IMR-90 (cell line): ENCODE measurements around the gene LRRC8C. TPM values are rescaled to one million over a fixed set of nuclear protein-coding genes. Genes with fewer than 3 reads are reported as not detected.

Source experiments
- ATAC-seq: fragments of 200-7000 bp; cut with Tn5 transposase; 2 replicates; pipeline ENCODE4 v1.9.1; 2020; ENCODE audit warnings: low read depth, mild to moderate bottlenecking, moderate library complexity
- BruUV-seq: library from RNA; stranded (reverse); fragments of 400-500 nt; replicated peaks from 2 replicates; lab custom pipeline; 2021; lab: Mats Ljungman, UMichigan
- CTCF ChIA-PET: fragments of 300-600 bp; formaldehyde crosslinking; extraction: SDS; loops from one replicate; lab custom pipeline; 2021; ENCODE audit warnings: antibody characterized with exemption; lab: Yijun Ruan, JAX
- POLR2A ChIA-PET: fragments of 300-600 bp; sonication (Branson Sonifier 250); formaldehyde crosslinking; loops from one replicate; lab custom pipeline; 2022; ENCODE audit warnings: antibody characterized with exemption; ENCODE audit not compliant: unreplicated experiment; lab: Charles Lee
- DNase-seq: peaks from one replicate; pipeline ENCODE4 v3.0.0; 2013
- H2AFZ ChIP-seq: replicated peaks from 2 replicates; pipeline ENCODE3; 2013; ENCODE audit warnings: low read length, mild to moderate bottlenecking; ENCODE audit not compliant: poor library complexity
- H2AK5ac ChIP-seq: 2 replicates; pipeline ENCODE4 v1.6.1; 2013; ENCODE audit warnings: low read depth, low read length, inconsistent platforms
- H2AK9ac ChIP-seq: replicated peaks from 2 replicates; pipeline ENCODE3; 2013; ENCODE audit warnings: mild to moderate bottlenecking, low read depth, low read length, moderate library complexity; ENCODE audit not compliant: poor library complexity
- H2BK120ac ChIP-seq: 2 replicates; pipeline ENCODE4 v1.6.1; 2013; ENCODE audit warnings: low read depth, low read length, inconsistent platforms
- H2BK15ac ChIP-seq: 3 replicates; pipeline ENCODE4 v1.6.1; 2013; ENCODE audit warnings: low read depth, low read length, inconsistent platforms
- H2BK20ac ChIP-seq: 2 replicates; pipeline ENCODE4 v1.6.1; 2013; ENCODE audit warnings: low read depth, mild to moderate bottlenecking, inconsistent platforms, low read length, moderate library complexity
- H2BK5ac ChIP-seq: 2 replicates; pipeline ENCODE4 v1.6.1; 2013; ENCODE audit warnings: mild to moderate bottlenecking, low read depth, low read length, inconsistent platforms; ENCODE audit not compliant: poor library complexity, severe bottlenecking
- H3K14ac ChIP-seq: replicated peaks from 2 replicates; pipeline ENCODE4 v1.6.1; 2013; ENCODE audit warnings: low read depth, low read length, inconsistent platforms
- H3K18ac ChIP-seq: 2 replicates; pipeline ENCODE4 v1.6.1; 2013; ENCODE audit warnings: low read depth, low read length, control low read depth
- H3K23ac ChIP-seq: 2 replicates; pipeline ENCODE4 v1.6.1; 2013; ENCODE audit warnings: low read depth, low read length, inconsistent platforms
- H3K27ac ChIP-seq: 2 replicates; pipeline ENCODE4 v1.5.1; 2013; ENCODE audit warnings: mild to moderate bottlenecking, control low read depth, low read length; ENCODE audit not compliant: insufficient read depth
- H3K27me3 ChIP-seq: 2 replicates; pipeline ENCODE4 v1.6.1; 2013; ENCODE audit warnings: low read length; ENCODE audit not compliant: control insufficient read depth, insufficient read depth
- H3K36me3 ChIP-seq: 2 replicates; pipeline ENCODE4 v1.6.1; 2013; ENCODE audit warnings: low read length, mixed read lengths; ENCODE audit not compliant: control insufficient read depth, insufficient read depth
- H3K4ac ChIP-seq: 2 replicates; pipeline ENCODE4 v1.6.1; 2013; ENCODE audit warnings: low read depth, low read length, inconsistent platforms
- H3K4me1 ChIP-seq: 2 replicates; pipeline ENCODE4 v1.6.1; 2013; ENCODE audit warnings: low read length, mixed read lengths; ENCODE audit not compliant: control insufficient read depth, insufficient read depth
- H3K4me2 ChIP-seq: 2 replicates; pipeline ENCODE4 v1.6.1; 2013; ENCODE audit warnings: low read depth, mild to moderate bottlenecking, control low read depth, low read length, moderate library complexity
- H3K4me3 ChIP-seq: 2 replicates; pipeline ENCODE4 v1.5.1; 2013; ENCODE audit warnings: low read depth, mild to moderate bottlenecking, control low read depth, low read length, moderate library complexity; ENCODE audit not compliant: insufficient read depth
- H3K56ac ChIP-seq: 2 replicates; pipeline ENCODE4 v1.6.1; 2013; ENCODE audit warnings: low read length, inconsistent platforms; ENCODE audit not compliant: insufficient read depth; ENCODE audit errors: extremely low read depth
- H3K79me1 ChIP-seq, 2 experiments: 2 replicates each; pipeline ENCODE4 v1.6.1; 2013; ENCODE audit warnings: low read length in 2 of 2, inconsistent platforms in 1 of 2, low read depth in 1 of 2
- H3K9ac ChIP-seq: 2 replicates; pipeline ENCODE4 v1.6.1; 2013; ENCODE audit warnings: low read depth, low read length, control low read depth
- H3K9me1 ChIP-seq: 2 replicates; pipeline ENCODE4 v1.6.1; 2013; ENCODE audit warnings: low read length, inconsistent platforms; ENCODE audit not compliant: insufficient read depth
- H3K9me3 ChIP-seq: 2 replicates; pipeline ENCODE4 v1.6.1; 2013; ENCODE audit warnings: low read length; ENCODE audit not compliant: control insufficient read depth, insufficient read depth
- H4K20me1 ChIP-seq: 2 replicates; pipeline ENCODE4 v1.6.1; 2013; ENCODE audit warnings: low read length, inconsistent platforms; ENCODE audit not compliant: insufficient read depth
- H4K5ac ChIP-seq: 2 replicates; pipeline ENCODE4 v1.6.1; 2013; ENCODE audit warnings: mild to moderate bottlenecking, low read depth, low read length, control low read depth
- H4K8ac ChIP-seq, 2 experiments: 2 replicates each; pipeline ENCODE4 v1.6.1; 2013; ENCODE audit warnings: low read depth in 2 of 2, low read length in 2 of 2, control low read depth in 1 of 2, inconsistent platforms in 1 of 2
- H4K91ac ChIP-seq: 2 replicates; pipeline ENCODE4 v1.6.1; 2013; ENCODE audit warnings: low read depth, low read length, inconsistent platforms; ENCODE audit not compliant: insufficient read depth
- BHLHE40 ChIP-seq: fragments of 150-350 bp; IDR thresholded peaks from 2 replicates; pipeline ENCODE4 v1.6.1; 2016; ENCODE audit warnings: mild to moderate bottlenecking, low read depth, low read length
- CEBPB ChIP-seq: IDR thresholded peaks from 2 replicates; pipeline ENCODE4 v1.6.1; 2012; ENCODE audit warnings: low read depth, low read length, improper control_type of control experiment
- FOS ChIP-seq: fragments of 150-350 bp; IDR thresholded peaks from 2 replicates; pipeline ENCODE4 v1.6.1; 2016; ENCODE audit warnings: low read depth, low read length
- WGBS, 2 experiments: methylation state at CpG; one replicate each; pipeline versions ENCODE4 v1.1.5 to v1.1.7; 2013; ENCODE audit warnings: missing lambda C conversion rate in 2 of 2; ENCODE audit not compliant: insufficient read length in 1 of 2; ENCODE audit errors: extremely low coverage in 2 of 2; 5-methylcytosine and 5-hydroxymethylcytosine counted together
- dilution Hi-C: fragments of 300-500 bp; cut with HindIII; formaldehyde crosslinking; loops from one replicate; pipeline ENCODE4 v1.14.3; 2018; ENCODE audit warnings: low sequenced_read_pairs; ENCODE audit not compliant: unreplicated experiment
- in situ Hi-C: fragments of 300-500 bp; cut with MboI; formaldehyde crosslinking; loops from 3 replicates; pipeline ENCODE4 v1.14.3; 2019; ENCODE audit warnings: low sequenced_read_pairs, inconsistent platforms, mixed read lengths
- intact Hi-C: fragments of 100-400 bp; cut with micrococcal nuclease; formaldehyde crosslinking; loops from 2 replicates; pipeline ENCODE4 v1.10.0; 2022
- polyA plus RNA-seq, 3 experiments: library from polyadenylated mRNA; depleted of rRNA; stranded (reverse); fragments of >200 nt; gene quantifications; 2 replicates each; pipeline ENCODE4 v1.2.3, GENCODE V29; 2012; ENCODE audit warnings: low replicate concordance in 1 of 3
- total RNA-seq: library from RNA; depleted of rRNA; stranded (reverse); fragments of >200 nt; gene quantifications from 2 replicates; pipeline ENCODE4 v1.2.3, GENCODE V29; 2012

LRRC8C gene
- total and polyA plus RNA-seq, 2 of the 4 experiments (the other 2 are of a cell fraction): 6.5 to 12.9 TPM

- DNase-seq: peak; percentile 74
- POLR2A ChIA-PET: no interaction called here
Measured at GRCh38 chr1:89736937-89737733, 104.2 kb downstream of the LRRC8C start.

More at GRCh38 chr1:89736937-89737733, 104.2 kb downstream of the LRRC8C start:
- Histone ChIP-seq H3K36me3 (no peaks in the 10 kb centered on the region), H3K4me3 (no peak overlapping the region), H3K4me1 (peaks cover 17% of the 10 kb centered on the region), H4K20me1 (no peaks in the 10 kb centered on the region), H2AK9ac (no peak overlapping the region), H2BK5ac (peak overlapping the region; percentile 25), H3K27me3 (no peaks in the 10 kb centered on the region), H4K91ac (no peak overlapping the region), H2BK15ac (peak overlapping the region; percentile 76; the same call in 2 of the 3 replicates), H3K18ac (no peak overlapping the region), H3K56ac (no peak overlapping the region), H3K27ac (no peak overlapping the region), H3K9me1 (peaks cover 16% of the 10 kb centered on the region), H2BK120ac (peak overlapping the region; percentile 50; the same call in 1 of the 2 replicates), H3K4ac (no peak overlapping the region), H3K23ac (no peak overlapping the region), H3K14ac (peak overlapping the region; percentile 48), H3K4me2 (no peak overlapping the region), H3K9me3 (no peaks in the 10 kb centered on the region), H4K8ac (no peak overlapping the region), H3K79me1 (no peaks in the 10 kb centered on the region; a peak in 1 of 4 replicates), H2AK5ac (peak overlapping the region; percentile 68), H4K5ac (no peak overlapping the region), H2AFZ (no peak overlapping the region), H2BK20ac (no peak overlapping the region; the same call in 1 of the 2 replicates), H3K9ac (no peak overlapping the region)
- WGBS, 2 experiments: 100% methylated on average over 2 of the region's 5 CpGs; no CpG with 5 or more reads in 1 of the 2 experiments
- dilution Hi-C loops: no loop called here
- peak; percentile 76 for ATAC-seq
- no TSS peak for BruUV-seq
- in situ Hi-C loops: no loop called here
- 0 out of 2 replicates have a peak, but pooled peaks have one; percentile 20 for TF ChIP-seq CEBPB
- peak; percentile 53 for TF ChIP-seq FOS
- TF ChIP-seq BHLHE40: no peak
- CTCF ChIA-PET: no interaction called here
- intact Hi-C loops: no loop called here
